Skin of body (tissue), 2 donors: ENCODE results near the gene NSUN6. TPM values are rescaled to one million over a fixed set of nuclear protein-coding genes. Genes with fewer than 3 reads are reported as not detected.
"Not testable (repeated sequence)": the region's sequence is repeated elsewhere in the genome, so short reads cannot be mapped to it uniquely, and the experiment has no call there.

ENCODE experiments used
- DNase-seq: peaks from one replicate; lab custom pipeline; 2025; lab: John Stamatoyannopoulos, UW
- total RNA-seq: library from RNA; depleted of rRNA; stranded (reverse); fragments of >200 nt; gene quantifications from one replicate; pipeline ENCODE4 v1.2.3, GENCODE V29; 2014

NSUN6 gene
- total RNA-seq, 1 donor from 2014 or later: 23.0 TPM

DNA sequence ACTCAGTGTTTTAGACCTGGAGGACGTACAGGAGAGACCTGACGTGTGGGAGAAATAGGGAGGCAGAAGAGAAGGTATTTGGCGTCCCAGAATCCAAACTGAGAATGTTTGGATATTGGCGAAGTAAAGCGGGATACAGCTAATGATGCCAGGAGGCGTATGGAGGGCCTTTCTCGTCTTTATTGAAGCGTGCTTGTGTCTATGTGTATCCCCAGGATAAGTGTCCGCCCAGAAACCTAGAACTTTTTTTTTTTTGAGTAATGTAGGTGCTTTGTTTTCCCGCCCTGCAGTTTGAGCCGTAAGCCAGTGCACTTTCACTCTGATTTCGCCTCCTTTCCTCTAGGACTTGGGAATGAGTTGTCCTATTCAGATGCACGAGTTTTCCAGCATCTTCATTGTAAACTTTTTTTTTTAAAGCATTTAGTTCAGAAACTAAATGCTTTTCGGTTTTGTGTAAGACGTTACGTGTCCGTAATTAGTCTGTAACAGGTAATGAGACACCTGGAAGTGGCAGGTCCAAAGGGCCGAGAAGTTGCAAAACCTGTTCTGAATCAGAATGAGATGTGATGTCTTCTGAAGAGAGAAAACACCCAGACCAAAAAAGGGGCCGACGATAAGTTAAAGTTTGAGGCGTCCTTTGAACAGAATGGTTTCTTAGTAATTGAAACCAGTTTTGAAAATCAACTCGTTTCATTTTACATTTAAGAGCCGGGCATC lies 8.6 kb upstream of the NSUN6 start:
- DNase-seq: peak; percentile 16

DNA sequence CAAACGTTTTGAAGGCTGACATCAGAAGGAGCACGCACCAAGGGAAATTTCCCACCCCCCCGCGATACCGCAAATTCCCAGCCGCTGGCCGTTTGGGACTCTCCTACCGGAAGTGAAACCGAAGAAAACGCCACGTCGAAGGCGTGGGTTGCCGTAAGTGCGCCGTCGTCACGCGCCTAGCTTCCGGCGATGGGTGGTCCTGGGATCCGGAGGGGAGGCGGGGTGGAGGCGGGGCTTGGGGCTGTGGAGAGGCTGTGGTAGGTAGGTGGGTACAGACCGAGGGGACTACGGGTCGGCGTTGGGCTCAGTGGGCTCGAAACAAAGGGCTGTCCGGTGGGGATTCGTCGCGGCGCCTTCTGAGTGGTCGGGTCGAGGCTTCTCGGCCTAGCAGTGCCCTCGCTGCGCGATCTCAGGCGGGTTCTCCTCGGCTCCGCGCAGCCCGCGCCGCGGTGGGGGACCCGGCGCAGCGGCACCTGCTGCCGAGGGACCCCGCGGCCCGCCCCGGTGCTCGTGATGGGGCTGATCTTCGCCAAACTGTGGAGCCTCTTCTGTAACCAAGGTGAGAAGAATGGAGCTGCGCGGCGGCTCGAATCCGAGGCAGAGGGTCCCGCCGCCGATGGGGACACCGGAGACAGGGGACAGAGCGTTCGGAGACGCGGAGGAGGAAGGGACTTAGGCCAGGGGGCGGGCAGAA lies 7.9 kb upstream of the NSUN6 start, which contains the start of gene ARL5B:
Gene ARL5B, plus strand, starts transcription at position 307 of the 694 bp plus-strand sequence. Its CDS starts 207 bp downstream, at position 514.
- DNase-seq: peak; percentile 98

DNA sequence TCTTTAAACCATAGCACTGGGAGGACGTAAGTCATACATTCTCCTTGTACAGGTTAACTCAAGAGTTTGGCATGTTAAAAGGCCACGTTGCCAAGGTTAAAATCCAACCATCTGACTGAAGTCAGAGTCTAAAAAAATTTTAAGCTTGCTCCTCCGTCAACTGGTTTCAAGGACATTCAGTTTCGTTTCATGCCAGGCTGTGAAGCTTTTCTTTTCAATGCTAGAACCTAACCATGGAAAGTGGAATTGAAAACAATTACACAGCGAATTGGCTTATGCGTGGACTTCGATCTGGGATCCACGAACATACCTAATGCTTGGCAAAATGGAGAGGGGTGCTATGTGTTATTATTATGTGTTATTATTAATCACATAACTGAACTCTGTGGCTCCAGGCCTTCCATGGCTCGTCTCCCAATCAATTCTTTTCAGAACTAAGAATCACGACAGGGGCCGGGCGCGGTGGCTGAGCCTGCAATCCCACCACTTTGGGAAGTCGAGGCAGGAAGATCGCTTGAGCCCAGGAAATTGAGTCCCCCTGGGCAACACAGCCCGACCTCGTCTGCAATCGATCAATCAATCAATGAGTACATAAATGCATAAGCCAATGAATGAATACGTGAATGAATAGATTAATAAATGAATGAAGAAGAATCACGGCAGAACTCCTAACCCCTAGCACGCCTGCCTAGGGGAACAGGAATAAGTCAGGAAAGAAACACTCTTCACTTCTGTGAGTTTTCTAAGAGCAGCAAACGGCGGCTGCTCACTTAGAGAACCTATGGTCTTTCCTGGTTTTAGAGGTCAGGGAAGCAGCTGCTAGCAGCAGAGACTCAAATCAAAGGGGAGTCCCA lies 7.1 kb upstream of the NSUN6 start:
- DNase-seq: peak; percentile 44

DNA sequence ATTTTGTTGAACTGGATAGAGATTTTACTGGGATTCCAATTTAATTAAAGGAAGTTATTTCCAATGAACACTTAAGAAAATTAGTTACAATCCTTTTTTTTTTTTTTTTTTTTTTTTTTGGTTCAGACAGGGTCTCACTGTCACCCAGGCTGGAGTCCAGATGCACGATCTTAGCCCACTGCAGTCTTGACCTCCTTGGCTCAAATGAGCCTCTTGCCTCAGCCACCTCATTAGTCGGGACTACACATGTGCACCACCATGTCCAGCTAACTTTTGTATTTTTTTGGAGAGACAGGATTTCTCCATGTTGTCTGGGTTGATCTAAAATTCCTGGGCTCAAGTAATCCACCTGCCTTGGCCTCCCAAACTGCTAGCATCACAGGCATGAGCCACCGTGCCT lies 5.3 kb upstream of the NSUN6 start:
- DNase-seq: no peak

DNA sequence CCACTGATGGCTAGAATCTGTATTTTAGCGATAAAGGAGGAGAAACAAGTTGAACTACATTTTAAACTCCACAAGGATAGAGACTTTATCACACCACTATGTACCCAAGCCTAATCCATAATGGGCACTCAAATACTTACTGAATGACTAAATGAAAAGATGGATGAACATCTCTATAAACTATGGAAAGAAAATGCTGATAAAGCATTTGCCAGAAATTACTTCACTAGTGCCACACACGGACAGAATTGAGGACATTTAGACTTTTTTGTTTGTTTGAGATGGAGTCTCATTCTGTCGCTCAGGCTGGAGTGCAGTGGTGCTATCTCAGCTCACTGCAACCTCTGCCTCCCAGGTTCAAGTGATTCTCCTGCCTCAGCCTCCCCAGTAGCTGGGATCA lies 1.7 kb upstream of the NSUN6 start:
- no peak for DNase-seq

DNA sequence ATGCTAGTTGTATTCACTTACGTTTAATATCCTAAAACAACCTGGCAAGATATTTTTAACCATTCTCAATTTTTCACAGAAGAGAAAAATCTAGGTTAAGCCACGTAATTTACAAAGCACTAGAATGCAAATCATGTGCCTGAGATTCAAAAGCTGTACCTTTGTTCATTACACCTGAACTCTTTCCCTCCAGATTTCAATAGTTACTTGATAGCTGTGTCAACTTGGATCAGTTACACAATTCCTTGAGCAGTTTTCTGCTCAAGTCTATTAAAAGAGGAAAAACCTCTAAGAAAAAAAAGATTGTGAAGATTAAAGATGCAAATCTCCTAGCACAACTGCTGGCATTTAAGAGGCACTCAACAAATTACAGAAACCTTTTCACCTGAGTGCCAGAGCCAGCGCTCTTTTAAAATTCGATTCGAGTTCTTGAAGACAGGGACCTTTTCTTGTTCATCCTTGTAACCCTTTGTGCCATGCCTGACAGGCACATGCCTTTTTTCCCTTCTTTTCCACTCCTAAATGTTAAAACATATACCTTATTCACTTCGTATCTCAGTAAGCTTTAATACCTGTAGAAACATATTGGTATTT lies 886 bp downstream of the NSUN6 start:
- no peak for DNase-seq

DNA sequence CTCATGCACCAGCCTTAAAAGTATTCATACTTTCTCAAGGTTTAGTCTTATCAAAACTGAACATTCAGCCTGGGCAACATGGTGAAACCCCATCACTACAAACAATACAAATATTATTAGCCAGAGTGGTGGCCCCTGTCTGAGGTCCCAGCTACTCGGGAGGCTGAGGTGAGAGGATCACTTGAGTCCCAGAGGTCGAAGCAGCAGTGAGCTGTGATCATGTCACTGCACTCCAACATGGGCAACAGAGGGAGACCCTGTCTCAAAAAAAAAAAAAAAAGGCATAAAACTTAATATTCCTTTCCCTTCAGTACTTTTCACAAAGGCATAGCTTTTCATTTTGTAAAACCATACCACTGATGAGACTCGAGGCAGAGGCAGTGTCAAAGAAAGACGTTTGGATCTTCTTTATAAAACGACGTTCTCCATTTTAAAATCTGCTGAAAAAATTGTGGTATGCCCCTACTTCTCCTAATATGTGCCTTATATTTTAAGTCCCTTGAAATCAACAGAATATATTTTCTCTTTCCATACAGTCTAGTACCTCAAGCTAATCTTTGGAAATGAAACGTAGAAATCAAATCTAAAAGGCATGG lies 1.9 kb downstream of the NSUN6 start:
- DNase-seq: no peak

DNA sequence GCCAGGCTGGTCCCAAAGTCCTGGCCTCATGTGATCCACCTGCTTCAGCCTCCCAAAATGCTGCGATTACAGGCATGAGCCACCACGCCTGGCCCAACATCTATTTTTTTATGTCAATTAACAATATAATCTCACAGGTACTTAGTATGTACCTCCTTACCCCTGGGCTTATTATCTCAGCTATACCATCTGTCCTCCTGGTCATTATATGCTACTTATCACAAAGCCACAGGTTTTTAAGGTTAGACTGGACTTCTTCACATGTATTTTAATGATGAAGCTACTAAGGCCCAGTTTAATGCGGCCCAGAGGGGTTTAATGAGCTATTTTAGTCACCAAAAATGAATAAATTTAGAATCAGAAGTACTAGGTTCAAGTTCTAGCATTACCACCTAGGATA lies 3.4 kb downstream of the NSUN6 start:
- DNase-seq: no peak

DNA sequence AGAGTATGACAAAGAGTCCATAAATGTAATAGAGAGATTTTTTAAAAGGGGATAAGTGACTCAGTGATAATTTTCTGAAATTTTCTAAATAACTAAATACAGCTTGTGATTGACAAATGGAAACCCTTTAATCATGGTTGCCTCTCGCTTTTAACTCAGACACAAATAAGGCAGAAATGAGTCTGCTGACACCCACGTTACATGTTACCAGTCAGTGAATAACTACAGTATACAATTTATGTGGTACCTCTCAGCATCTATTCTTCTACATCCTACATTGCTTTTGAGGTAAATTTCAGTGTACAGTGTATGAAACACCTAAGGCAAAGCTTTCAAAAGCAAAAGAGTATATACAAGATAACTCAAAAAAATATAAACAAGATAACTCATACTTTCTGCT lies 4.2 kb downstream of the NSUN6 start:
- DNase-seq: no peak

DNA sequence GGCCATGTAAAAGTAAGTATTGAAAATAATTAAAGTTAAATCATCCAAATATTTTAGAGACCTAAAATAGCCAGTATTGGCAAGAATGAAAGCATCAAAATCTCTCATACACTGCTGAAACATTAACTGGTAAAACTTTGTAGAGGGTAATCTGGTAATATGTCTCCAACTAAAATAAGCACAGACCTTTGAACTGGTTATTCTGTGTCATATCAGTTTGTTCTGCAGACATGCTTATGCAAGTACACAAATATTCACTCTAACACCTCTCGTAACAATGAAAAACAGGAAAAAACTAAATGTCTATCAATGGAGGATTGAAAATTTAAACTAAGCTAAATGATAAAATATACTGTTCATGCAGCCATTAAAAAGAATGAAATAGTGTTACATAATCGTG lies 11.7 kb downstream of the NSUN6 start:
- DNase-seq: not testable (repeated sequence)

DNA sequence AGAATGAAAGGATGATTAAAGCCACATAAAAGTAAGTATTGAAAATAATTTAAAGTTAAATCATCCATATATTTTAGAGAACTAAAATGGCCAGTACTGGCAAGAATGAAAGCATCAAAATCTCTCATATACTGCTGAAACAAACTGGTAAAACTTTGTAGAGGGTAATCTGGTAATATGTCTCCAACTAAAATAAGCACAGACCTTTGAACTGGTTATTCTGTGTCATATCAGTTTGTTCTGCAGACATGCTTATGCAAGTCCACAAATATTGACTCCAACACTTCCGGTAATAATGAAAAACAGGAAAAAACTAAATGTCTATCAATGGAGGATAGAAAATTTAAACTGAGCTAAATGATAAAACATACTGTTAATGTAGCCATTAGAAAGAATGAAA lies 14.0 kb downstream of the NSUN6 start:
- not testable (repeated sequence) for DNase-seq

DNA sequence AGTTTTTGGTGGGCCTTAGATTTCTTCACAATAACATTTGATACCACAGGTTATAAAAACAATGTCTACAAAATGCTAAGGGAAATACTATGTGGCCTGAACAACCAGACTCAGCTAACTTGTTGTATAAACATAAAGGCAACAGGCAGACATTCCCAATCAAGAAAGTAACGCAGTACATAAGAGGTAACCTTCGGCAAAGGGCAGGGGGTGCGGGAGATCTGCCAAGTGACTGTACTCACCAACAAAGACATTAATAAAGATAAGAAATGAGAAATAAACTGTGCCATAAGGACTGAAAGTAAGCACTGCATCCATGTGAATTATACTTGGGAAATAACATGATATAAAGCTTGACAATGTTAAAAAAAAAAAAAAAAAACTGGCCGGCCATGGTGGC lies 15.4 kb downstream of the NSUN6 start:
- DNase-seq: no peak

DNA sequence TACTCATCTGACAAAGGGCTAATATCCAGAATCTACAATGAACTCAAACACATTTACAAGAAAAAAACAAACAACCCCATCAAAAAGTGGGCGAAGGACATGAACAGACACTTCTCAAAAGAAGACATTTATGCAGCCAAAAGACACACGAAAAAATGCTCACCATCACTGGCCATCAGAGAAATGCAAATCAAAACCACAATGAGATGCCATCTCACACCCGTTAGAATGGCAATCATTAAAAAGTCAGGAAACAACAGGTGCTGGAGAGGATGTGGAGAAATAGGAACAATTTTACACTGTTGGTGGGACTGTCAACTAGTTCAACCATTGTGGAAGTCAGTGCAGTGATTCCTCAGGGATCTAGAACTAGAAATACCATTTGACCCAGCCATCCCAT lies 18.9 kb downstream of the NSUN6 start:
- not testable (repeated sequence) for DNase-seq

DNA sequence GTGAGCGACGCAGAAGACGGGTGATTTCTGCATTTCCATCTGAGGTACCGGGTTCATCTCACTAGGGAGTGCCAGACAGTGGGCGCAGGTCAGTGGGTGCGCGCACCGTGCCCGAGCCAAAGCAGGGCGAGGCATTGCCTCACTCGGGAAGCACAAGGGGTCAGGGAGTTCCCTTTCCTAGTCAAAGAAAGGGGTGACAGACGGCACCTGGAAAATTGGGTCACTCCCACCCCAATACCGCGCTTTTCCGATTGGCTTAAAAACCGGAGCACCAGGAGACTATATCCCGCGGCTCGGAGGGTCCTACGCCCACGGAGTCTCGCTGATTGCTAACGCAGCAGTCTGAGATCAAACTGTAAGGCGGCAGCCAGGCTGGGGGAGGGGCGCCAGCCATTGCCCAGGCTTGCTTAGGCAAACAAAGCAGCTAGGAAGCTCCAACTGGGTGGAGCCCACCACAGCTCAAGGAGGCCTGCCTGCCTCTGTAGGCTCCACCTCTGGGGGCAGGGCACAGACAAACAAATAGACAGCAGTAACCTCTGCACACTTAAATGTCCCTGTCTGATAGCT lies 23.9 kb downstream of the NSUN6 start:
- not testable (repeated sequence) for DNase-seq

DNA sequence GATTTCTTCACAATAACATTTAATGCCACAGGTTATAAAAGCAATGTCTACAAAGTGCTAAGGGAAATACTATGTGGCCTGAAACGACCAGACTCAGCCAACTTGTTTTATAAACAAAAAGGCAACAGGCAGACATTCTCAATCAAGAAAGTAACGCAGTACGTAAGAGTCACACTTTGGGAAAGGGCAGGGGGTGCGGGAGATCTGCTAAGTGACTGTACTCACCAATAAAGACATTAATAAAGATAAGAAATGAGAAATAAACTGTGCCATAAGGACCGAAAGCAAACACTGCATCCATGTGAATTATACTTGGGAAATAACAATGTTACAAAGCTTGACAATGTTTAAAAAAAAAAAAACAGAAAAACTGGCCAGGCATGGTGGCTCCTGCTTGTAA lies 25.5 kb downstream of the NSUN6 start:
- no peak for DNase-seq

DNA sequence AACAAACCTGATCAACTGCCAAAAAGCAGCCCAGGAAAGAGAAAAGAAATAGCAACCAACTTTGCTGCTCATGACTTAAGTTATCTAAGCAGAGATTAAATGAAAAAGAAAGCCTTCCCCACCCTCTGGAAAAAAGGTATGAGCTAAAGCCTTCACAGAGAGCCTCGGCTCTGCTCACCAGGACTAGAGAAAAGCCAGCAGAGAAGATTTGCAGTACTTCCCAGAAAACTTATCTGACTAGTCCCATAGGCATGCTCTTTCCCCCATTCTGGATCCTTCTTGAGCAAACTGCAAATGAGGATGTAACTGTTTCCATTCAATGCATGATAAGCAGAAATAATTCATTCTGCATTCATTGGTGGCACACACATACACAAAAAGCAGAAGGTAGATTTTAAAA lies 27.7 kb downstream of the NSUN6 start:
- DNase-seq: not testable (repeated sequence)

DNA sequence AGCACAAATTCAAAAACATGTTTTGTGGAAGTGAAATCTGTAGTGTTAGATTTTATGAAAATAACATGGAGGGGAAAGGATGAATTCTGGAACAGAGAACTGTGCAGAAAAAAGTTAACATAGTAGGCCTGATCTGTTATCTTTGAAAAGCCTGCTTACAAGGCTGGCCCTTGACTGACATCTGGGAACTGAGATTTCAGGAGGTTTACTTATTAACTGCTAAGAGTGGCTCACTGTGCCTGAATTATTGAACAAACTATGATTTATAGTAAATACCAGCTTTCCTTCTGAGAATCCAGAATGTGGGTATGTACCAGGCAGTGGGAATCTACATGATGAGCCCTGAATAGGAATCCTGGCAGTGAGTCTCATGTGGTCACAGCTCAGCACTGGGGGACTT lies 30.5 kb downstream of the NSUN6 start:
- no peak for DNase-seq

DNA sequence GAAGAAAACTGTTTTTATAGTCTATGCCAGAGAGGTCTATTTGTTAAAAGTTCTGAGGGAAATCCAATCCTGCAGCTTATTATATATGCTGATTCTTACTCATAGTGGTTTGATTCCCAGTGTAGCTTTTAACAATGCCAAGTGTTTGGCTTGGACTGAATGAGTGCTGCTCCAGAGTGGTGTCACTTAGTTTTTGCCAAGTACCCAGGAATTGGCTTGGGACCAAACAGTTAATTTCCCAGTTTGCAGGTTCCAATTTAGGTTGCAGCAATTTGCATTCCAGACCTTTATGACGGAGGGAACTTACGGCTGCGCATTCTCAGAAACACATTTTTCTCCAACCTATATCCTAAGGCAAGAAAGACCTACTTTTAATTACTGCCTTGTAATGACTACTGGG lies 32.4 kb downstream of the NSUN6 start:
- no peak for DNase-seq

DNA sequence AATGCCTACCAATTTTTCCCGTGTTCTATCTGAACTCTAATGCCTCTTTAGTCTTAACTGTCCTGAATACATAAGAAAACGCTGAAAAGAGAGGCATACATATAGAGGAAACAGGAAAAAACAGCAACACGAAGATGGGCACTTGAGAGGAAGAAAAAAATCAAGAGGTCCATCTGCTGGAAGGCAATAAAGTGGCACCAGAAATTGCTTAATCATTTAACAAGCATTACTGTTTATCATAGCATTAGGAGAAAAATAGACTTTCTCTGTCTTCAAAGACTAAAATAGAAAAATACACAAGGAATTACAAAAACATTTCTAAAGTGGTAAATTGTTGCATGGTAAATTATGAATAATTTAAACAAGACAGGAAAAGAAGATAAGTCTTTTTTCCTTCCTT lies 35.0 kb downstream of the NSUN6 start:
- no peak for DNase-seq

DNA sequence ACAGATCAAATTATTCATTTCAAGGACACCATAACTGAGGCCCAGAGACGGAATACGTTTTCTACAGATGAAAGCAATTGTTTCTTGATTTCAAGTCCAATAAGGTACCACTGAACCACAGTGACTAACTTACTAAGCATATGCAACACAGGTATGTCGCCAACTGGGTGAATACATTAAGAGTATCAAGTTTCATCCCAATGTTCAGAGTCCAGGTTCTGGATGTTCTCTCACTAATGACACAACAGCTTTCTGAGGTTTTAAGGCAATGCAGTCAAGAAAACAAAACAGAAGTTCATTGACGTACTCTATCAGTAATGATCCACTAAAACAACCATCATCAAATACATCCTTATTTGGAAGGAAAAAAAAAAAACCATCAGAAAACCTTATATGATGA lies 35.8 kb downstream of the NSUN6 start:
- DNase-seq: no peak

DNA sequence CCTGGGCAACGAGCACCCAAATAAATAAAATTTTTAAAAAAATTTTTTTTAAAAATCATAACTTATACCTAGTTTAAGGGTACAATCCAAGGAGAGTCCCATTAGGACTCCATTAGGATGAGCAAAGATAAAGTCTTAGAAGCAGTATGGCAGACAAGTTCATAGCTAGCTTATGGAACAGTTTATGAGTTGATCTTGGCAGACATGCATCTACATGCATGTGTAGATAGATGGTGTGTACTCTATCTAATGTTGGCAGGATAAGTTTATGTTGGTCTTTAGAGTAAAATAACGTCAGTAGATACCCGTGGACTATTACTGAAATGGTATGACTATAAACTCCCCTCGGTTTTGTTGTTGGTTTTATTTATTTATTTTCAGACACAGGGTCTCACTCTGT lies 40.2 kb downstream of the NSUN6 start:
- no peak for DNase-seq
